ENCODE data around the gene STX3.

DNA sequence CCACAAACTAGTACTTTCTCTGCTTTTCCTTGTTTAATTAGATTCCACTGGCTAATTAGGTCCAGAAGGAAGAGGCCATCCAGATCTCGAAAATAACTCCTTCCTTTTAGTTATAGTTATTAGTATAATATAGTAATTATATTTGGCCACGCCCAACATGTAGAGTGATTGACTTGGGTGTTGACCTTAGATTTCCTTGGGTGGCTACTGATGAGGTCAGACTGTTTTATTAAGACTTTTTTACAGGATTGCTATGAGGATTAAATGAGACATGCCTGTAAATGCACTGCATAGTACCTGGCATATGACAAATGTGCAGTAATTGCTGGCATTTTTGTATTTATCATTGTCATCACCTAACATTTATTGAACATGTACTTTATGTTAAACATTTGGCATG is 26.9 kb downstream of the STX3 start:
- TF ChIP-seq EZH2 (IDR thresholded peaks at IDR 0.05; ENCODE audit: insufficient read depth, poor library complexity, severe bottlenecking), result no peak
- TF ChIP-seq EZH2phosphoT487 (IDR thresholded peaks at IDR 0.05; ENCODE audit: insufficient read depth, low read depth), result no peak

Data from GM23248 (cell line).